GM20000 (cell line): Measurements from ENCODE around the gene CABLES1.

Source experiments
- DNase-seq: peaks from one replicate; pipeline ENCODE4 v3.0.0; 2012; ENCODE audit warnings: low spot score
- TF ChIP-seq, protein P1 (sequence below): IDR thresholded peaks from 2 replicates; pipeline ENCODE4 v1.5.1; 2012; ENCODE audit warnings: mild to moderate bottlenecking, control low read depth; ENCODE audit errors: extremely low read depth, missing control alignments

Gene CABLES1

DNA sequence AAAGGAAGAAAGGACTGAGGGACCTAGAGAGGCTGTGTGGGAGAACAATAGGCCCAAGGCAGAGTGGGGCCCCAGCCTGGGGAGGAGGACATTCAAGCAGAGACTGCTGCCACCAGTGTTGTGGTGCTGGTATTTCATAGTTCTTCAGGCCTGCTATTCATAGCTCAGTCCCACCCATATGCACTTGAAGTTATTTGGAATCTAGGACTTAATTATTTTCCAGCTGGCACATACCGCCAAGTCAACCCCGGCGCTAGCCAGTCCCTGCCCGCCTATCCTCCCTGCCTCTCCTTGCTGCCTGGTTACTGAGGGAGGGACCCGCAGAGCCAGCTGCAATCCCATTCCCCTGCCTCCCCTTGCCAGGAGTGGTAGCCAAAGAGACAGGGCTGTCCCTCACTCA, 141.2 kb downstream of the CABLES1 start:
- DNase-seq, result no peak
- TF ChIP-seq, protein P1, sequence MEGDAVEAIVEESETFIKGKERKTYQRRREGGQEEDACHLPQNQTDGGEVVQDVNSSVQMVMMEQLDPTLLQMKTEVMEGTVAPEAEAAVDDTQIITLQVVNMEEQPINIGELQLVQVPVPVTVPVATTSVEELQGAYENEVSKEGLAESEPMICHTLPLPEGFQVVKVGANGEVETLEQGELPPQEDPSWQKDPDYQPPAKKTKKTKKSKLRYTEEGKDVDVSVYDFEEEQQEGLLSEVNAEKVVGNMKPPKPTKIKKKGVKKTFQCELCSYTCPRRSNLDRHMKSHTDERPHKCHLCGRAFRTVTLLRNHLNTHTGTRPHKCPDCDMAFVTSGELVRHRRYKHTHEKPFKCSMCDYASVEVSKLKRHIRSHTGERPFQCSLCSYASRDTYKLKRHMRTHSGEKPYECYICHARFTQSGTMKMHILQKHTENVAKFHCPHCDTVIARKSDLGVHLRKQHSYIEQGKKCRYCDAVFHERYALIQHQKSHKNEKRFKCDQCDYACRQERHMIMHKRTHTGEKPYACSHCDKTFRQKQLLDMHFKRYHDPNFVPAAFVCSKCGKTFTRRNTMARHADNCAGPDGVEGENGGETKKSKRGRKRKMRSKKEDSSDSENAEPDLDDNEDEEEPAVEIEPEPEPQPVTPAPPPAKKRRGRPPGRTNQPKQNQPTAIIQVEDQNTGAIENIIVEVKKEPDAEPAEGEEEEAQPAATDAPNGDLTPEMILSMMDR, result no peak

DNA sequence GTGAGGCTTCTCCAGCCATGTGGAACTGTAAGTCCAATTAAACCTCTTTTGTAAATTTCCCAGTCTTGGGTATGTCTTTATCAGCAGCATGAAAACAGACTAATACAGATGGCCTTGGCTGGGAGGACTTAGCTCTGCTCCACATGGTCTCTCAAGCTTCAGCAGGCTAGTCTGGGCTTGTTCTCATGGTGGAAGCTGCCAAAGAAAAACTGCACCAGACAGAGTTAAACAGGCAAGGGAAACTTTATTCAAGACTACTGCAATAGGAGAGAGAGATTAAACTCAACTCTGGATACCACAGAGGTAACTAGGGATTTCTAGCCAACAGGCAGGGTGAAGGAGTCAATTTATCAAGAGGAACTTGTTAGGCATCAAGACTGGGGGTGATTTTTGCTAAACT, 142.1 kb downstream of the CABLES1 start:
- DNase-seq, result no peak
- TF ChIP-seq, protein P1, result no peak

GRCh38 chr18:23279931-23280330, 144.6 kb downstream of the CABLES1 start:
- no peak for DNase-seq
- TF ChIP-seq, protein P1, result no peak

GRCh38 chr18:23280844-23281243, 145.6 kb downstream of the CABLES1 start:
- TF ChIP-seq, protein P1, result no peak
- no peak for DNase-seq

- DNase-seq, result no peak
- TF ChIP-seq, protein P1, result no peak
Observed at GRCh38 chr18:23281626-23282436, 146.5 kb downstream of the CABLES1 start.

DNA sequence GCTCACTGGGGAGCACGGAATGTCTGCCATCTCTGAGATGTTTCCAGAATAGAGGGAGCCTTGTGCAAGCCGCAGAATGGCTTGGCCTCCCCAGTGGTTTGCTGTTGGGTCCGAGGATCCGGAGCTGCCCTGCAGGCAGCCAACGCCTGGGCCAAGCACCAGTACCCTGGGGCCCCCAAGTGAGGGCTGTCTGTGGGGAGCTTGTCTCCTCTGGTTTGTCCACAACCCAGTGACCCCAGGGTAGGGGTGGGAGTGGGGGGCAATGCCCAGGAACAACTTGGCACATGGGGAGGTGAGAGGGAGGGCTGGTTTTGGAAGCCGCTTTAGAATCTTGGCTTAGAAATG, 147.1 kb downstream of the CABLES1 start:
- no peak for DNase-seq
- TF ChIP-seq, protein P1, result no peak

GRCh38 chr18:23283916-23284430, 148.7 kb downstream of the CABLES1 start:
- TF ChIP-seq, protein P1, result no peak
- DNase-seq, result no peak
